GM18505 (cell line): Measurements from ENCODE around the gene MCRIP2.
"Not testable (repeated sequence)": the region's sequence is repeated elsewhere in the genome, so short reads cannot be mapped to it uniquely, and the experiment has no call there.

Experiments
- ATAC-seq: cut with Tn5 transposase; IDR thresholded peaks from one replicate; pipeline ENCODE4 v1.9.1; 2021; ENCODE audit not compliant: unreplicated experiment
- POLR2A ChIP-seq: IDR thresholded peaks from 4 replicates; pipeline ENCODE4 v1.6.1; 2011; ENCODE audit warnings: borderline replicate concordance; ENCODE audit not compliant: insufficient read depth, insufficient read length; ENCODE audit errors: extremely low read depth

MCRIP2 gene

DNA sequence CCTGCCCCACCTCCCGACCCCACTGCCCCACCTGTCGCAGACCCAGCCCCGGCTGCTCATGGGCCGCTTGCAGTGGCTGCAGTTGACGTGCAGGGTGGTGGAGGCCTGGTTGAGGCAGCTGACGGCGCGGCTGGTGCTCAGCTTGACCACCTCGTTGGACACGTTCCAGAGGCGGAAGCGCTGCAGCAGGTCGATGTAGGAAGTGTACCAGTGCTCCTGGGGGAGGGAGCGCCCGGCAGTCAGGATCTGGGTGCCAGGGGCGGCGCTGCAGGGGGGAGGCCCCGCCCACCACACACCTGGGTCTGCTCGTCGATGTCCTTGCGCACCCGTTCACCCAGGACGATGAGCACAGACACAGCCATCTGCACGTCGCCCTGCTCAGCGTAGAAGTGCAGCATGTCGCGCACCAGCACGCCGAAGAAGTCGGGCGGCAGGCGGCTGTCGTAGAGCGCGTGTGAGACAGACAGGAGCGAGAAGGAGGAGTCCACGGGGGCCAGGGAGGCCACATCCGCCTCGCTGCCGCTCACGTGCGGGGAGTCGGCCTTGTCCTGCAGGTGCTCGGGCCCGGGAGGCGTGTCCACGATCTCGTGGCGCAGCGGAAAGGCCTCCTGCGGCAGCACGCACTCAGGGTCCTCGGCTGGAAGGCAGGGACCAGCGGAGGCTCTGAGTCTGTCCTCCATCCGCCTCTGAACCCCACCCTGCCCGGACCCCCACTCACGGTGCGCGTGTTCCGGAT is 43.5 kb downstream of the MCRIP2 start:
- TF ChIP-seq POLR2A: no peak
- ATAC-seq: no peak

DNA sequence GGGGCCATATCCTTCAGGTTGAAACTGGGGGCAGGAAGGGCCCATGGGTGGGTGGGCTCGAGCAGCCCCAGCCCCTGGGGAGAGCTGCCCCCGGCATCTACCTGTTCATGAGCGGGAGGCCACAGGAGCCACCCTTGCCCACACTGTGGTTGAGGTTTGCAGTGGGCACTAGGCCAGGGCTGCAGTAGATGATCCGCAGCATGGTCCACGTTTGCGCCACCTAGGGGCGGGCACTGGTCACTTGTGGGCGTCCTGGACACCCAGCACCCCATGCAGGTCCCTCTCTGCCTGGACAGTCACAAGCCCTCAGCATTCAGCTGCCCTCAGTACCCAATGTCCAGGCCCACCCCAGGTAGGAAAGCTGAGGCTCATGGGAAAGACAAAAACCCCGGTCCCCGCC is 44.3 kb downstream of the MCRIP2 start:
- TF ChIP-seq POLR2A: no peak

GRCh38 chr16:686459-687260 is 45.0 kb downstream of the MCRIP2 start:
- TF ChIP-seq POLR2A: no peak
- ATAC-seq: no peak

More for the DNA sequence above, 44.3 kb downstream of the MCRIP2 start:
- ATAC-seq: no peak

GRCh38 chr16:687499-687898 is 45.9 kb downstream of the MCRIP2 start:
- ATAC-seq: no peak

GRCh38 chr16:689175-689897 is 47.7 kb downstream of the MCRIP2 start:
- ATAC-seq: no peak

More at GRCh38 chr16:687499-687898, 45.9 kb downstream of the MCRIP2 start:
- TF ChIP-seq POLR2A: no peak

DNA sequence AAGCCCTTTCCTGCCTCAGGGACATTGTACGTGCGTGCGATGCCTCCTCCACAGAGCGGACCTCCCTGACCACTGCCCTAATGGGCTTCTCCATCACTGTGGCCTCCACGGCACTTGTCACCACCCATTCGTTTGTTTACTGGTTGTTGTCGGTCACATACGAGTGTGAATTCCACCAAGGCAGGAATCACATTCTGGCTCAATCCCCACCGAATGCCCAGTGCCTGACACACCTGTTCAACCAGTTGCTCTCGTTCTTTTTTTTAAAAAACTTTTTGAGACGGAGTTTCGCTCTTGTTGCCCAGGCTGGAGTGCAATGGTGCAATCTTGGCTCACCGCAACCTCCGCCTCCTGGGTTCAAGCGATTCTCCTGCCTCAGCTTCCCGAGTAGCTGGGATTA is 49.6 kb downstream of the MCRIP2 start:
- not testable (repeated sequence) for ATAC-seq

More at GRCh38 chr16:689175-689897, 47.7 kb downstream of the MCRIP2 start:
- TF ChIP-seq POLR2A: peak; percentile 21

GRCh38 chr16:692356-693108 is 50.9 kb downstream of the MCRIP2 start:
- no peak for ATAC-seq
- no peak for TF ChIP-seq POLR2A

GRCh38 chr16:693364-693763 is 51.7 kb downstream of the MCRIP2 start:
- no peak for TF ChIP-seq POLR2A
- no peak for ATAC-seq

DNA sequence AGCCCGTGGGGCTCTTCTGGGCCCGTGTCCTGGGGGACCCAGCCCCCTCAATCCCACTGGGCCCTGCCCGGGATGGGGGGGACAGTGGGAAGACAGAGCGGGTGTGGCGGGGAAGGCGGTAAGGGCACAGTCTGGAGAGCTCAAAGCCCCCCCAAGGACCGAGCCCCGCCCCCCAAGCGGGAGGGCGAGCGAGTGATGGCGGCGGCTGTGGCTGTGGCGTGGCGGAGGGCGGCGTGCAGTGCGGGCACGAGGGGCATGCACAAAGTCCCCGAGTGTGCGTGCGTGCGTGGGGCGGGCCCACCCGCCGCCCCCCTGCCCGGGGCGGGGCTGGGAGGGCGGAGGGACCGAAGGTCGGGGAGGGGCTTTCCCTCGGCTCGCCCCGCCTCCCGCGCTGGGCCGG is 52.1 kb downstream of the MCRIP2 start:
- no peak for ATAC-seq
- no peak for TF ChIP-seq POLR2A

- no peak for TF ChIP-seq POLR2A
- no peak for ATAC-seq
Observed at GRCh38 chr16:694187-694862, 52.7 kb downstream of the MCRIP2 start.

- TF ChIP-seq POLR2A: no peak
- no peak for ATAC-seq
Observed at GRCh38 chr16:694863-695354, 53.3 kb downstream of the MCRIP2 start.

DNA sequence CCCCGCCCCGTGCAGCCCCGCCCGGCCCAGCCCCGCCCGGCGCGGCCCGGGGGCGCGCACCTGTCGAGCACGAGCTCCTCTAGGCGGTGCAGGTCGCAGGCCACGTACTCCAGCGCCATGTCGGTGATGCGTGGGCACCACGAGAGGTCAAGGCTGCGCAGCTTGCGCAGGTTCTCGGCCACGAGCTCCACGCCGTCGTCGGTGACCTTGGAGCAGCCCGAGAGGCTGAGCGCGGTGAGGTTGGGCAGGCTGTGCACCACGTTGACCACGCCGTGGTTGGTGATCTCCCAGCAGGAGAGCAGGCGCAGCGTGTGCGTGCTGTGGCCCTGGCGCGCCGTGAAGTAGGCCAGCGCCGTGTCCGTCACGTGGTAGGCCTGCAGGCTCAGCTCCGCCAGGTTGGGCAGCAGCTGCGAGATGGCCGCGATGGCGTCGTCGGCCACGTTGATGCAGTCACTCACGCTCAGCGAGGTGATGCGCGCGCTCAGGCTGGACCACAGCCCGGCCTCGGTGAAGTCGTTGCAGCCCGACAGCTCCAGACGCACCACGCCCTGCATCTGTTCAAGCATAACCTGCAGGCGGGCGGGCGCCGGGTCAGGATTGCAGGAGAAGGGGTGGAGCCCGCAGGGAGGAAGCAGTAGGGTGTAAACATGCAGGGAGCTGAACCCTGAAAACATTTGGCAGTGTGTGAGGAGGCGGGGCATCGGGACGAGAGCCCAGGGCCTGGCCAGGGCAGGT is 53.9 kb downstream of the MCRIP2 start:
- TF ChIP-seq POLR2A: no peak
- ATAC-seq: no peak
